ENCODE data around the gene SBF1. TPM values are rescaled to one million over a fixed set of nuclear protein-coding genes. Genes with fewer than 3 reads are reported as not detected.

Gene SBF1
- total RNA-seq, 1 donor from 2014 or later: 37.3 TPM

DNA sequence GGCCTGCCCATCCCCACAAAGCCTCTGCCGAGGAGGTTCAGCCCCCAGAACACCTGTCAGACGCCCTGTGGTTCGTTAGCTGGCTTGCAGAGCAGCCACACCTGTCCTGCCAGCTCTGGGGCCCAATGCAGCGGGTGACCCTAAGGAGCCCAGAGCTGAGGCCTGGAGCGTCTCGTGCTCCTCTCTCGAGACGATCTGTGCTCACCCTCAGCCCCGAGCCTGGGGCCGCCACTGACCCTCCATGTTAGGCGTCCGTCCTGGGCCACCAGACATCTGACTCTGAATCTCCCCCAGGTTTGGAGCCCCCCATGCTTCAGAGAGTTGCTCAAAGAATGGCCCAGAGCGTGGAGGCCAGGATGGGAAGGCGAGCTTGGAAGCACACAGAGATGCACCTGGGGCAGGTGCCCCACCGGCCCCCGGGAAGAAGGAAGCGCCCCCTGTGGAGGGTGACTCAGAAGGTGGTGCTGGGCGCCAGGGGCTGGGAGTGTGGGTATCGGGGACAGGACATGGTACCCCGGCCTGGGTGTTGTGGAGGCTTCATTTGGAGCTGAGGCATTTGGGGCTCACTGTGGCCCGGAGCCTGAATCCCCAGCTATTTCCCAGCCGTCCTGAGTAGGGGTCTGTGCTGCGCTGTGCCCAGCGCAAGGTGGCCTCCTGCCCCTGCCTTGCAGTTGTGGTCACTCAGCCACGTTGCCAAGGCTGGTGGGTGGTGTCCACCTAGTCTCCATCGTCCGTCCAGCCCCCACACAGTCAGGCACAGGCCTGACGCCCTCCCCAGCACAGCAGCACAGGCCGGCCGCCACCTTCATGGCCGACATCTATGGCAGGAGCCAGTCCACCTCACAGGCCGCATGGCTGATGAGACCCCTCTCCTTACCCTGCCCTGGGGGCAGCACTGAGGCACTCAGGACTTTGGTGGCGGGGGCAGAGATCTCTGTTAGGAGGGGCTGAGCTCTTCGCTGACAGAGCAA lies 36.2 kb downstream of the SBF1 start:
- TF ChIP-seq POLR2AphosphoS5 (IDR thresholded peaks at IDR 0.05; ENCODE audit: insufficient read depth in 1 of 2, low read depth in 1 of 2) (no peak), POLR2A (IDR thresholded peaks at IDR 0.05) (no peak)
- TF ChIP-seq, protein P1, sequence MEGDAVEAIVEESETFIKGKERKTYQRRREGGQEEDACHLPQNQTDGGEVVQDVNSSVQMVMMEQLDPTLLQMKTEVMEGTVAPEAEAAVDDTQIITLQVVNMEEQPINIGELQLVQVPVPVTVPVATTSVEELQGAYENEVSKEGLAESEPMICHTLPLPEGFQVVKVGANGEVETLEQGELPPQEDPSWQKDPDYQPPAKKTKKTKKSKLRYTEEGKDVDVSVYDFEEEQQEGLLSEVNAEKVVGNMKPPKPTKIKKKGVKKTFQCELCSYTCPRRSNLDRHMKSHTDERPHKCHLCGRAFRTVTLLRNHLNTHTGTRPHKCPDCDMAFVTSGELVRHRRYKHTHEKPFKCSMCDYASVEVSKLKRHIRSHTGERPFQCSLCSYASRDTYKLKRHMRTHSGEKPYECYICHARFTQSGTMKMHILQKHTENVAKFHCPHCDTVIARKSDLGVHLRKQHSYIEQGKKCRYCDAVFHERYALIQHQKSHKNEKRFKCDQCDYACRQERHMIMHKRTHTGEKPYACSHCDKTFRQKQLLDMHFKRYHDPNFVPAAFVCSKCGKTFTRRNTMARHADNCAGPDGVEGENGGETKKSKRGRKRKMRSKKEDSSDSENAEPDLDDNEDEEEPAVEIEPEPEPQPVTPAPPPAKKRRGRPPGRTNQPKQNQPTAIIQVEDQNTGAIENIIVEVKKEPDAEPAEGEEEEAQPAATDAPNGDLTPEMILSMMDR (IDR thresholded peaks at IDR 0.05): no peak
- DNase-seq (ENCODE audit: extremely low spot score in 2 of 2): no peak
- H3K4me3 ChIP-seq: no peak overlapping the region
- no peaks in the 10 kb centered on the region for H3K27me3 ChIP-seq
- H3K27ac ChIP-seq: no peak overlapping the region
- no peaks in the 10 kb centered on the region for H3K9me3 ChIP-seq
- no peaks in the 10 kb centered on the region for H3K4me1 ChIP-seq
- intact Hi-C loops (cut with DNase I): no loop called here
- peaks cover 0 to 66% of the 10 kb centered on the region in 2 donors for H3K36me3 ChIP-seq

DNA sequence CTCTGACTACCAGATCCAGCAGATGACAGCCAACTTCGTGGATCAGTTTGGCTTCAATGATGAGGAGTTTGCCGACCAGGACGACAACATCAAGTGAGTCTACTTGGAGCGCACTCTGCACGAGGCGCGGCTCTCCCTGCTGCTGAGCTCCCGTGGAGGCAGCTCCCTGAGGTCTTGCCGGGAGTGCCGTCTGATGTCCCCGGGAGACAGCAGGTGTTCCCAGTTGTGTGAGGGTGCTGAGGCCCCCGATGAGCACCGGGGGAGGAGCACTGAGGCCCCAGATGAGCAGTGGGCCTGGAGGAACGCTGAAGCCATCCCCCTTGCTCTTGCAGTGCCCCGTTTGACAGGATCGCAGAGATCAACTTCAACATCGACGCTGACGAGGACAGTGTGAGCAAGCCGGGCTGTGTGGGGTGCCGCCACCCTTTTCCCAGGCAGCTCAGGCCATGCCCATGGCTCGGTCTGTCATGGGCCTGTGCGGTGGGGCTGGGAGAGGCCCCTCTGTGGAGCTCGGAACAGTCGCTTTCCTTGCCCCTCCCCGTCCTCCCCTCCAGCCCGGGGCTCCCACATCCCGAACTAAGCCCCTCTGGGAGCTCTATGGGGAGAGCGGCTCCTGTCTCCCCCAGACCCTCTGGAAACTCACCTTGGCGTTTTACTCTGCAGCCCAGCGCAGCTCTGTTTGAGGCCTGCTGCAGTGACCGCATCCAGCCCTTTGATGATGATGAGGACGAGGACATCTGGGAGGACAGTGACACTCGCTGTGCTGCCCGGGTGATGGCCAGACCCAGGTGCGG lies 37.1 kb downstream of the SBF1 start:
- Histone ChIP-seq H3K27ac (no peak overlapping the region), H3K27me3 (no peaks in the 10 kb centered on the region), H3K4me3 (no peak overlapping the region), H3K36me3 (peaks cover 0 to 69% of the 10 kb centered on the region in 2 donors), H3K4me1 (no peaks in the 10 kb centered on the region), H3K9me3 (no peaks in the 10 kb centered on the region)
- intact Hi-C loops (cut with DNase I): no loop called here
- TF ChIP-seq POLR2AphosphoS5 (IDR thresholded peaks at IDR 0.05; ENCODE audit: insufficient read depth in 1 of 2, low read depth in 1 of 2): no peak
- TF ChIP-seq, protein P1 (IDR thresholded peaks at IDR 0.05): no peak
- DNase-seq (ENCODE audit: extremely low spot score in 2 of 2): no peak

DNA sequence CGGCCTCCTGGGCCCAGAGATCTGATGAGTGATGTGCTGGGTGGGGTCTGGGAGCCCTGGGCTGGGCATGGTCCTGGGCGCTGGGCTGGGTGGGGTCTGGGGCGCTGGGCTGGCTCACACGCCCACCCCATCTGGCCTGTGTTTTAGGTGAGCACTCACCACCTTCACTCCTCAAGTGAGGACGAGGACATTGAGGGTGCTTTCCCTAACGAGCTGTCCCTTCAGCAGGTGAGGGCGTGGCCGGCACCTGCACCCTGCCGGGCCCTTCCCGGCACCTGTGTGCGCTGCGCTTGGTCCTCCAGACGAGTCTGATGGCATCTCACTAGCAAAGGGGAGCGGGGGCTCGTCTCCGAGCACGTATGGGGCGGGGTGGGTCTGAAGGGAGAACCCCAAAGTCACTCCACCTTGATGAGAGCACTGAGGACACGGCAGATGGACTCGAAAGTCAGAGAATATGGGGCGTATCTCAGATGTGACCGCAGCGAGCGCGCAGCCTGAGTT lies 37.9 kb downstream of the SBF1 start:
- intact Hi-C loops (cut with DNase I): no loop called here
- peaks cover 5 to 77% of the 10 kb centered on the region in 2 donors for H3K36me3 ChIP-seq
- H3K4me3 ChIP-seq: no peak overlapping the region
- H3K27ac ChIP-seq: no peak overlapping the region
- TF ChIP-seq POLR2A (IDR thresholded peaks at IDR 0.05) (no peak), POLR2AphosphoS5 (IDR thresholded peaks at IDR 0.05; ENCODE audit: insufficient read depth in 1 of 2, low read depth in 1 of 2) (no peak)
- TF ChIP-seq, protein P1 (IDR thresholded peaks at IDR 0.05): no peak
- no peaks in the 10 kb centered on the region for H3K27me3 ChIP-seq
- no peaks in the 10 kb centered on the region for H3K9me3 ChIP-seq
- H3K4me1 ChIP-seq: no peaks in the 10 kb centered on the region
- DNase-seq (ENCODE audit: extremely low spot score in 2 of 2): no peak

DNA sequence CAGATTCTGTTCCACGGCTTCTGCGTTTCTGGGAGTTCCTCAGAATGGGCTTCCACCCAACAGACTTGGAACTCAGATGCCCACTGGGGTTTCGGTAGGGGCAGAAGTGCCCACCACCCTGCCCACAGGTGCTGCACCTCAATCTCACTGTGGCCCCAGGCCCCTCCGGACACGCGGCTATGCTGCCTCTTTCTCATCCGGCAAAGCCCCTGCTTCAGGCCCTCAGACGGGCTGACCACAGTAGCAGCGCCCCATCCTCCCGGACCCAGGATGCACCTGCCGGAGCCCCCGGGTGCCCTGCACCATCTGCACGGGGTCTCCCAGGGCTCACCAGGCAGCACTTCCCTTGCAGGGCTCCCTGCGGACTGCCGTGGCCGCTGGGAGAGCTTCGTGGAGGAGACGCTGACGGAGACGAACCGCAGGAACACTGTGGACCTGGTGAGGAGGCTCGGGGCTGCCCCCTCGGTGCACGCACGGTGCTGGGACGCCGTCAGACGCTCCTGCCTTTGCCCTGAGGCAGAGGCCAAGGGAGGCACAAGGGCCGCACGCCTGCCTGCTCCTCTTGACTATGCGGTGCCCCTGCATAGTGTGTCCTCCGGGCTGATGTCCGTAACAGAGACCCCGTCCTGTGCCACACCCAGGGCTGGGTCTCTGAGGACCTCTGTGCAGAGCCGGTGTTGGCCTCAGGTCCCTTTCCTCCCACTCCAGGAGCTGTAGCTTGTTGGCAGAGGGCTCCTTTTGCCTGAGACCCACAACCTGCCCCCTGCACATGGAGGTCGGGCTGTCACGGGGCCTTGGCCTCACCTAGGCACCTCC lies 38.6 kb downstream of the SBF1 start:
- H3K27me3 ChIP-seq: no peaks in the 10 kb centered on the region
- peaks cover 5 to 78% of the 10 kb centered on the region in 2 donors for H3K36me3 ChIP-seq
- no peak overlapping the region for H3K27ac ChIP-seq
- TF ChIP-seq POLR2A (IDR thresholded peaks at IDR 0.05) (no peak), POLR2AphosphoS5 (IDR thresholded peaks at IDR 0.05; ENCODE audit: insufficient read depth in 1 of 2, low read depth in 1 of 2) (no peak)
- TF ChIP-seq, protein P1 (IDR thresholded peaks at IDR 0.05): no peak
- H3K4me3 ChIP-seq: no peak overlapping the region
- no peak for DNase-seq (ENCODE audit: extremely low spot score in 2 of 2)
- intact Hi-C loops (cut with DNase I): no loop called here
- H3K4me1 ChIP-seq: no peaks in the 10 kb centered on the region
- no peaks in the 10 kb centered on the region for H3K9me3 ChIP-seq

Measured in vagina (tissue), 2 donors.